Activated CD4-positive, alpha-beta T cell treated with anti-CD3 and anti-CD28 coated beads for 36 hours (primary cell): Measurements from ENCODE around the gene TASP1. TPM values are rescaled to one million over a fixed set of nuclear protein-coding genes. Genes with fewer than 3 reads are reported as not detected.
"Not testable (repeated sequence)": the region's sequence is repeated elsewhere in the genome, so short reads cannot be mapped to it uniquely, and the experiment has no call there.

Source experiments
- ATAC-seq: fragments of 200-7000 bp; cut with Tn5 transposase; one replicate; pipeline ENCODE4 v1.10.0; 2021; ENCODE audit warnings: mild to moderate bottlenecking, moderate library complexity
- CTCF ChIA-PET: fragments of 350-600 bp; sonication (Branson Sonifier 250); formaldehyde crosslinking; loops from one replicate; lab custom pipeline; 2021; ENCODE audit warnings: antibody characterized with exemption; lab: Charles Lee
- POLR2A ChIA-PET: fragments of 350-600 bp; sonication (Branson Sonifier 250); formaldehyde crosslinking; loops from one replicate; lab custom pipeline; 2021; ENCODE audit warnings: antibody characterized with exemption, inconsistent platforms; lab: Charles Lee
- DNase-seq: peaks from one replicate; pipeline ENCODE4 v3.0.0-alpha.2; 2020
- H3K27ac Mint-ChIP-seq: one replicate; pipeline ENCODE4 v1.8.0; 2021; ENCODE audit warnings: mixed read lengths
- H3K27me3 Mint-ChIP-seq: one replicate; pipeline ENCODE4 v1.8.0; 2021; ENCODE audit warnings: mixed read lengths
- H3K36me3 Mint-ChIP-seq: one replicate; pipeline ENCODE4 v1.8.0; 2021; ENCODE audit warnings: low read depth, mixed read lengths
- H3K4me1 Mint-ChIP-seq: one replicate; pipeline ENCODE4 v1.8.0; 2021; ENCODE audit warnings: mixed read lengths
- H3K4me3 Mint-ChIP-seq: one replicate; pipeline ENCODE4 v1.8.0; 2021; ENCODE audit warnings: mild to moderate bottlenecking, moderate library complexity, mixed read lengths
- H3K9me3 Mint-ChIP-seq: one replicate; pipeline ENCODE4 v1.8.0; 2021; ENCODE audit warnings: low read depth, mixed read lengths
- intact Hi-C, 2 experiments: fragments of 100-400 bp; cut with DNase I in 1 of 2; cut with micrococcal nuclease in 1 of 2; formaldehyde crosslinking; loops; one replicate each; pipeline versions ENCODE4 v1.14.2 to v1.15.1; 2022 to 2024; cut with DNase I, micrococcal nuclease
- total RNA-seq, 2 experiments: library from RNA; stranded (reverse); gene quantifications; one replicate each; pipeline ENCODE4 v1.2.3, GENCODE V29; 2021

TASP1 gene
- total RNA-seq, 2 experiments from 2014 or later = 8.5 to 10.1 TPM

GRCh38 chr20:13671512-13671911, 32.8 kb upstream of the TASP1 start:
- Mint-ChIP-seq H3K9me3 (no peaks in the 10 kb centered on the region), H3K4me1 (no peaks in the 10 kb centered on the region), H3K27me3 (peaks cover 8% of the 10 kb centered on the region), H3K27ac (no peak overlapping the region), H3K36me3 (no peaks in the 10 kb centered on the region), H3K4me3 (no peak overlapping the region)
- intact Hi-C loops = no loop called here
- DNase-seq (no peak), ATAC-seq (no peak)
- CTCF ChIA-PET = no interaction called here
- POLR2A ChIA-PET = no interaction called here

DNA sequence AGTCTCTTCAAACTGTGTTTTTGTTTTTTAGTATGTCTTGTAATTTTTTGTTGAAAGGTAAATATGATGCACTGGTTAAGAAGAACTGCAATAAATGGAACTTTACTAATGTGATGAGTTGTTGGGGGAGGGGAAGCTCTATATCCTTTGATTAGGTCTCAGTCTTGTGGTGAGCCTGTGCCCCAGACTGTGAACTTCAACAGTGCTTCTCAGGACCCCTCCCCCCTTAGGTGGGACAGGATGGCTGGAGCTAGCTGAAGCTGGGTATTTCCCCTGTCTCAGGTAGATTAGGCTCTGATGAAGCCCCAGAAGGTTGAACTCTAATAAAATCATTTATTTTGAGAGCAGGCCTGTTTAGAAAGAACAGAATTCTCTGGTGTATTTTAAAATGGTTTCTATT, 31.4 kb upstream of the TASP1 start:
- Mint-ChIP-seq H3K4me3 (no peak overlapping the region), H3K4me1 (no peaks in the 10 kb centered on the region), H3K27me3 (peaks cover 8% of the 10 kb centered on the region), H3K36me3 (no peaks in the 10 kb centered on the region), H3K9me3 (no peaks in the 10 kb centered on the region), H3K27ac (no peak overlapping the region)
- POLR2A ChIA-PET = no interaction called here
- DNase-seq = no peak
- intact Hi-C loops = no loop called here
- no peak for ATAC-seq
- CTCF ChIA-PET = no interaction called here

DNA sequence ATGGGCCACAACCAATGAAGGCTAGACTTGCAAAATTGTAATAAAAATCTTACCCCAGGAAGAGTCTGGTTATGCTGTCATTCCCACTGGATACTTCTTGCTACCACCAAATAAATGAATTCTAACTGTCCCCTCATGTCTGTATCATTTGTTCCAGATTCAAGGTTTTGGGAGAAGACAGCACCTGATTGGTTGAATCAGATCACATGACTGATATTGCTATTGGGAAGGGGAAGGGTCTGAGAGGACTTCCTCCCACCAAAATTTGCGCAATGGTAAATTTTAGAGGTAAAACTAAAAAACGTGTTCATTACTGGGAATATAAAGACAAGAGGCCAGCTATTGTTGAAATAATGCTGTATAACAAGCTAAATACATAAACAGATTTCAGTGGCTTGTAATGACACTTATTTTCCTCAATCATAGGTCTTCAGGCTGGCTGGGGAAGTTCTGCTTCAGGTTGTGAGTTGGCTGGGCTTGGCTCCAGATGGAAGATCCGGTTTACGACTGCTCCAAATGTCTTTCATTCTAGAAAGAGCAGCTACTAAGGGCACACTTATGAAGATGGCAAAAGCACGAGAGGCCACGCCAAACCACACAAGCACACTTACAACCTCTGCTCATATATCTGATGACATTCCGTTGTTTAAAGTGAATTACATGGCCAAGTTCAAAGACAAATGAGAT, 27.1 kb upstream of the TASP1 start:
- ChIA-PET CTCF (interaction anchor here (0.7 kb wide), 1 partner anchor 13 kb away, joined by 4 read pairs; no protein-coding TSS in a partner anchor), POLR2A (no interaction called here)
- intact Hi-C loops = no loop called here
- Mint-ChIP-seq H3K4me3 (no peak overlapping the region), H3K9me3 (no peaks in the 10 kb centered on the region), H3K27me3 (peaks cover 2% of the 10 kb centered on the region), H3K36me3 (no peaks in the 10 kb centered on the region), H3K27ac (no peak overlapping the region), H3K4me1 (no peaks in the 10 kb centered on the region)
- no peak for ATAC-seq
- DNase-seq = no peak

- DNase-seq (no peak), ATAC-seq (no peak)
- no peak overlapping the region for H3K27ac Mint-ChIP-seq
- H3K4me1 Mint-ChIP-seq = no peaks in the 10 kb centered on the region
- ChIA-PET CTCF (interaction anchor here (0.6 kb wide), 1 partner anchor 50 kb away, joined by 4 read pairs; no protein-coding TSS in a partner anchor), POLR2A (no interaction called here)
- intact Hi-C loops = no loop called here
- no peaks in the 10 kb centered on the region for H3K9me3 Mint-ChIP-seq
- peaks cover 9% of the 10 kb centered on the region for H3K27me3 Mint-ChIP-seq
- H3K36me3 Mint-ChIP-seq = no peaks in the 10 kb centered on the region
- H3K4me3 Mint-ChIP-seq = no peak overlapping the region
Measured at GRCh38 chr20:13661070-13661685, 22.4 kb upstream of the TASP1 start.

DNA sequence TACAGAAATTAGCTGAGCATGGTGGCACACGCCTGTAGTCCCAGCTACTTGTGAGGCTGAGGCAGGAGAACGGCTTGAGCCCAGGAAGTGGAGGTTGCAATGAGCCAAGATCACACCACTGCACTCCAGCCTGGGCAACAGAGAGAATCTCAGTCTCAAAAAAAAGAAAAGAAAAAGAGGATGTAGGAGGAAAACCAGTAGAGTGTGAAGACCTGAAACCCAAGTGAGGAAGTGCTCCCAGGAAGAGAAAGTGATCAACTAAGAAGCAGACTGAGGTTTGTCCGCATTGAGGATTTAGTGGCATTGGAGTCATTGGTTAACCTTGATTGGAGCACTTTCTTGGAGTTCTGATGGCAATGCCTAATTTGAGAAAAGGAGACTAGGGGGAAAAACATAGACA, 20.6 kb upstream of the TASP1 start:
- no peak for DNase-seq
- intact Hi-C loops = no loop called here
- ChIA-PET POLR2A (no interaction called here), CTCF (no interaction called here)
- H3K9me3 Mint-ChIP-seq = no peaks in the 10 kb centered on the region
- H3K36me3 Mint-ChIP-seq = no peaks in the 10 kb centered on the region
- peaks cover 12% of the 10 kb centered on the region for H3K27me3 Mint-ChIP-seq
- no peak overlapping the region for H3K27ac Mint-ChIP-seq
- no peak for ATAC-seq
- no peaks in the 10 kb centered on the region for H3K4me1 Mint-ChIP-seq
- no peak overlapping the region for H3K4me3 Mint-ChIP-seq

DNA sequence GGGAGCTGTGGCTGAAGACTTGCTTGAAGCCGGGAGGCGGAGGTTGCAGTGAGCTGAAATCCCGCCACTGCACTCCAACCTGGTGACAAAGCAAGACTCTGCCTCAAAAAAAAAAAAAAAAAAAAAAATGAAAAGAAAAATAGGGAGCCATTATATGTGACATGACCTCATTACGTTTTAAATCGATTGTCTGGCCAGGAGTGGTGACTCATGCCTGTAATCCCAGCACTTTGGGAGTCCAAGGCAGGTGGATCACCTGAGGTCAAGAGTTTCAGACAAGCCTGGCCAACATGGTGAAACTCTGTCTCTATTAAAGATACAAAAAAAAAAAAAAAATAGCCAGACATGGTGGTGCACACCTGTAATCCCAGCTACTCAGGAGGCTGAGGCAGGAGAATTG, 19.3 kb upstream of the TASP1 start:
- POLR2A ChIA-PET, H3K27ac Mint-ChIP-seq, H3K4me1 Mint-ChIP-seq, intact Hi-C loops, ATAC-seq, H3K36me3 Mint-ChIP-seq, H3K9me3 Mint-ChIP-seq, DNase-seq, H3K4me3 Mint-ChIP-seq: not testable (repeated sequence)
- CTCF ChIA-PET = interaction anchor here (0.7 kb wide), 1 partner anchor 113 kb away, joined by 3 read pairs; no protein-coding TSS in a partner anchor
- H3K27me3 Mint-ChIP-seq = peaks cover 12% of the 10 kb centered on the region

DNA sequence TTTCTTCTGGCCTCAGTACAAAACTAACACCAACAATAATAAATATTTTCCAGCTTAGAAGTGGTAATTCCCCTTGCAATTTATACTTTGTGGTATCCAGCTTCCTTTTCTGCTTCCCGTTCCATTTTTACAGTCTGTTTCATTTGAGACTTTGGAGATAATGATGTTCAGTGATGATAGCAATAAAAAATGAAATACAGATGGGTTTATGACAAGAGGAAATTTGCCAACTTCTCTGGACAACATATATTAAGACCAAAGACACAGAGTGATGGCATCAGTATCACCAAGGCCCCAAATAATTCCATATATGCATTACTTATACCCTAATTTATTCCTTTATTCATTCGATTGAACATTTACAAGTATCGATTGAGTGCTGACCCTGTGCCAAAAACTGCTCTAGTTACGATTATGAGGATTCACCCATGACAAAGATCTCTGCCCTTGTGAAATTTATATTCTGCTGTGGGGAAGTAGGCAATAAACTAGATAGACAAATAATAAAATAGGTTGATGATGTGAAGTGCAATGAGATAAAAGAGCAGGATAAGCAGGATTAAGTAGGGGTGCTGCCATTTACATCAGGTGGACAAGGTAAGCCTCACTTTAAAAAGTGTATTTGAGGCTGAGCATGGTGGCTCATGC, 18.1 kb upstream of the TASP1 start:
- no peak overlapping the region for H3K27ac Mint-ChIP-seq
- intact Hi-C loops = no loop called here
- H3K4me3 Mint-ChIP-seq = no peak overlapping the region
- ChIA-PET POLR2A (no interaction called here), CTCF (no interaction called here)
- no peaks in the 10 kb centered on the region for H3K4me1 Mint-ChIP-seq
- H3K27me3 Mint-ChIP-seq = peaks cover 14% of the 10 kb centered on the region
- H3K36me3 Mint-ChIP-seq = no peaks in the 10 kb centered on the region
- ATAC-seq = no peak
- DNase-seq = no peak
- H3K9me3 Mint-ChIP-seq = no peaks in the 10 kb centered on the region

DNA sequence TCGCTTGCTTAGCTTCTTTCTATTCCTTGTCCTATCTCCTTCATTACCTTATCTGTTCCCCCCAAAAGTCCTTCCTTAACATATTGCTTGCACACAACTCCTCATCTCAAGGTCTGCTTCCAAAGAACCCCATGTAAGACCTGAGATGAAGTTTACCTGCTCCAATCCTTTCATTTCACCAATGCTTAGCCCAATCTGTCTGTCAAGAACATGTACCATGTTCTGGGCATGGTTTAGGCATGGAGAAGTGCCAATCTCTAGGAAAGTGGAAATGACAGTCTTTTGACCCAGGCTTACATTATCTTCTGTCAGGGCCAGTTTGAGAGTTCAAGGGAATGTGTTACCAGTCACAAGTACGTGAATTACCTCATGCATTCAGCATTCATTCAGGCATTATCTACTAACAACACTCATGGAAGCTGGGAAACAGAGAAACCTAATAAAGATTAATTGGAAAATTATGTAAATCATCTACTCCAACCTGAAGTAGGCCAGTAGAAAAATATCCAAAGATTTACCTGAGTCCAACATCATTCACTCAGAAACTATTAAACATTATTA, 15.8 kb upstream of the TASP1 start:
- Mint-ChIP-seq H3K27me3 (peaks cover 15% of the 10 kb centered on the region), H3K4me3 (no peak overlapping the region), H3K9me3 (no peaks in the 10 kb centered on the region), H3K27ac (no peak overlapping the region), H3K36me3 (no peaks in the 10 kb centered on the region), H3K4me1 (no peaks in the 10 kb centered on the region)
- CTCF ChIA-PET = no interaction called here
- ATAC-seq (no peak), DNase-seq (no peak)
- POLR2A ChIA-PET = no interaction called here
- intact Hi-C loops = no loop called here

DNA sequence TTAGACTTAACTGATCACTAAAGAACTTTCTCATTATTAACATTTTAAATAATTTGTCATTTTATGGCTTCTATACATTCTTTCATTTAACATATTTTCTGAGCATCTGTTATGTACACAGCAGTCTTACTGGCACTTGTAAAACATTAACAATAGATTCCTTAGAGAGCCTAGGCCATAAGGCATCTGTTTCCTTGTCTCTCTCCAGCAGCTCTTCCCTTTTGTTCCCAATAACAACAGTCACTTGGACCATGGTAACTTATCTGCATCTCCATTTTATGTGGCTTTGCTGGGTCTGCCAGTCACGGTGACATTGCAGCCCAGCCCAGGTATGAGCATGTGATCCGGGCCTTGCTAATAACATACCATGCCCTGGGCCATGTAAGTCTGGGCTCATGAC, 11.7 kb upstream of the TASP1 start:
- Mint-ChIP-seq H3K9me3 (no peaks in the 10 kb centered on the region), H3K4me1 (no peaks in the 10 kb centered on the region), H3K27me3 (peaks cover 11% of the 10 kb centered on the region), H3K27ac (no peak overlapping the region), H3K36me3 (no peaks in the 10 kb centered on the region), H3K4me3 (no peak overlapping the region)
- no peak for ATAC-seq
- ChIA-PET CTCF (interaction anchor here (0.7 kb wide), 1 partner anchor 348 kb away, joined by 3 read pairs; no protein-coding TSS in a partner anchor), POLR2A (no interaction called here)
- no peak for DNase-seq
- intact Hi-C loops = no loop called here

DNA sequence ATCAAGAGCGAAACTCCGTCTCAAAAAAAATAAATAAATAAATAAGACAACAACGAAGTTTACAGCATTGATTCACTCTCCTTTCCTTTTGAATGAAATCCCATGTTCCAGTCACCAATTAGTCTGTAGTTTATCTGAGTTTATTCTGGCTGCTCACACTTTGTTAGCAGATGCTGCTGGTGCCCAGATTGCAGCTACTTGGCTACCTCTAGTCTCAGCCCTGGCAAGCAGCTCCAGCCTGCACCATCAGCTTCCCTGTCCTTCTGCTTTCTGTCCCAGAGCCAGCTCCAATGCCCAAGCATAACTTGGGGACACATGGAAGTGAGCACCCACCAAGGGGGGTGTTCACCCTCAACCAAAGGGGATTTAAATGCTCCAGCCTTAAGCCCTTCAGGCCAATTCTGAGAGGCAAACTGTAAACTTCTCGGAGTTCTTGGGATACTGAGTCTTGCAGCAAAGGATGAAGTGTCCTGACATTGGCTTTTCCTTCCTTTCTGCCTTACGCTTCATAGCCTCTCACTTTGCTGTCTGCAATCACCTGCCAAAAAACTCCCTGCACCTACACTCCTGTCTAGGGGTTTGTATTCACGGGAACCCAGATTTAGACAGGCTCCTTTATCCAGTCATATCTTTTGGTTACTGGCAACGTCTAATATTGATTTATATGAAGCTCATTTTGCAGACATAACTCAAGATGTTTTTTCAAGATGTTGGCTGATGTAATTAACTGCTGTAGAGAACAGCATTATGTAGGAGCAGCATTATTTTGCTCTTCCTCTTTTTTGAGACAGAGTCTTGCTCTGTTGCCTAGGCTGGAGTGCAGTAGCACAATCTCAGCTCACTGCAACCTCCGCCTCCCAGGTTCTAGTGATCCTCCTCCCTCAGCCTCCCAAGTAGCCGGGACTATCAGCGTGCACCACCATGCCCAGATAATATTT, 9.8 kb upstream of the TASP1 start:
- Mint-ChIP-seq H3K4me3 (no peak overlapping the region), H3K9me3 (no peaks in the 10 kb centered on the region), H3K36me3 (no peaks in the 10 kb centered on the region), H3K27me3 (peaks cover 11% of the 10 kb centered on the region), H3K27ac (no peak overlapping the region), H3K4me1 (no peaks in the 10 kb centered on the region)
- DNase-seq (no peak), ATAC-seq (no peak)
- CTCF ChIA-PET = interaction anchor here (0.6 to 0.9 kb wide), 3 partner anchors 101 to 206 kb away, joined by 3 to 4 read pairs (median 3); no protein-coding TSS in a partner anchor
- POLR2A ChIA-PET = no interaction called here
- intact Hi-C loops = no loop called here

- H3K4me3 Mint-ChIP-seq = no peak overlapping the region
- CTCF ChIA-PET = no interaction called here
- POLR2A ChIA-PET = no interaction called here
- H3K36me3 Mint-ChIP-seq = no peaks in the 10 kb centered on the region
- intact Hi-C loops = no loop called here
- no peaks in the 10 kb centered on the region for H3K9me3 Mint-ChIP-seq
- no peak overlapping the region for H3K27ac Mint-ChIP-seq
- peaks cover 10% of the 10 kb centered on the region for H3K27me3 Mint-ChIP-seq
- peaks cover 3% of the 10 kb centered on the region for H3K4me1 Mint-ChIP-seq
- ATAC-seq = no peak
- DNase-seq = no peak
Measured at GRCh38 chr20:13644010-13644409, 5.3 kb upstream of the TASP1 start.
